GM18867 (cell line): ENCODE data around the gene CCDC34.
"Not testable (repeated sequence)": the region's sequence is repeated elsewhere in the genome, so short reads cannot be mapped to it uniquely, and the experiment has no call there.

Experiments
- ATAC-seq: cut with Tn5 transposase; IDR thresholded peaks from one replicate; pipeline ENCODE4 v1.9.1; 2021; ENCODE audit warnings: mild to moderate bottlenecking, moderate library complexity; ENCODE audit not compliant: unreplicated experiment

The CCDC34 gene

DNA sequence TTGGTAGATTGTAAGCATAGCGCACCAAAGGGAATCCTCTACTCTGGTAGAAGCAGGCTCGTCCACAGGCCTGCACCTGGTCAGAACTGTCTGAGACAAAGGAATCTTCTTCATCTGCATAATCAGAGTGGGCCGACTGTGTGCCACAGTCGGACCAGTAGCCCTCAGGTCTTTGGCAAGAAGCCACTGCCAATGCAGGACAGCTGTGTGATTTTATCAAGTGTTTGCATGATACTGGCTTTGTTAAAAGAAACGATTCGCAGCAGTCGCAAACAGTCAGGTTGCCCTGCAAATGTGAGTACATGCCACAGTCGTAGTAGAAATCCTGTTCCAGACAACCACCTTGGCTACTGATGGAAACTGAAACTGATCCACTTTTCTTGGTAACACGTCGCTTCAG lies 4.9 kb upstream of the CCDC34 start:
- no peak for ATAC-seq

DNA sequence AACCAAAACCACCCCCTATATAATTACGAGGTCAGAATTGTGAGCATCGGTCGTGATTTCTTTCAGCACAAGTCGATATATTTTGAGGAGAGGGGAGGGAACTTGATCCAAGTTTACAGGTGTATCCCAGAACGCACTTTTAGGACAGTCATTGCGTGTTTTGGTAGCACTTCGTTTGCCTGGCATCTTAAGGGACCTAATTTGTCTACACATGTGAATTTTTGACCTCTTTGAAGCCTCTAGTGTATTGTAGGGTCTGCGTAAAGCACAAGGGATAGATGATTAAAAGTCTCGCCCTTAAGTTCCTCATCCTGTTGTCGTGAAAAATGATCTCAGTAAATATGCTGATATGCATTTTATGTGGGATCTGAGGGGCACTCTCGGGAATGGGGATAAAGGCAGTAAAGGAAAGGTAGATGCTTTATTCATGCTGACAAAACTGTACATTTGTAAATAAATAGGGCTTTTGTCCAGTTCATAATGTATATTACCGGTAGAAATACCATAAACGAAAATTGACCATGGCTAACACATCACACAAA lies 632 bp upstream of the CCDC34 start:
- ATAC-seq: no peak

DNA sequence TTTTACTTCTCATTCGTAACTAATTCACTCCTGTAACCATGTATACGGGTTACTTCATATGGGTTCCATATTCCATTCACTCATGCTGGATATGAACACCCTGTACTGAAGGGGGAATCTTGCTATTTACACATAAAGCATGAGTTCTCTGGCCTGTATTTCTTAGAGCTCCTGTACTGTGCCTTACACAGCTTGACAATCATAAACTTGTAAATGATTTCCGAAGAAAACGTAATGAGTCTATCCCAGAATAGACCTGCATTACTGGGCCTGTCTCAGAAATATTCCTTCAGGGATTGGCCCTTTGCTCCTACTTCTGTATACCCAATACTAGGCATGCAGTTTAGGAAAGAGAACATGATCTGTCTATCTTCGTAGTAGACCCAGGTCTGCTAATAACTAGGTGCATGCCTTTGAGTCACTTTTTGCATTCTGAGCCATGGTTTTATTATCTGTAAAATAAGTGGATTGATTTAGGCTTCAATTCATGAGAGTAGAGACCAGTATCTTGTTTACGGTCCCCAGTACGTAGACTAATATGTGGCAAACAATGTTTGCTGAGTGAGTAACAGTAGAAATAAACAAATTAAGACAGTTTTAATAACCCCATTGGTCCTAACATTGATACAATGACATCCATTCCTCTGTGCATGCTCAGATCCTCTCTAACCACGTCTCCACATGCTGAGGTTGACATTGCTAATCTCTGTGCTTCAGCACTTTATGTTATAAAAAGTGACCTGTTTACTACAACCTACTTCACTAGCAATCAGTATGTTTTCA lies 1.2 kb downstream of the CCDC34 start:
- ATAC-seq: no peak

DNA sequence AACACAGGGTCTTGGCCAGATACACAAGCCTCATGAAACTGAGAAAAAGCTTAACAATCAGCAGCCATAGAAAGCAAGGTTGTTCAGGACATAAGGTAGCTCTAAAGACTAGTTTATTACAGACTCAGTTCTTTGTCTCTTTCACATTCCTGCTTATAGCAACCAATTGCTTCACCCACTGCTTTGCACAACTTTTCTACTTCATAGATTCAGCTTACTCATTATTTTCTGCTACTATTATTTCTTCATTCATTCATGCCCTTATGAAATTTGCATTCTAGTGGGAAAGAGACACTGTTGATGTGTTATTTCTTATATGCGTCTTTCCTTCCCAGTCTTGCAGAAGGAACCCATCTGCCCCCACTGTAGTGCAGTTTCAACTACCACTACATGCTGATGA lies 4.7 kb downstream of the CCDC34 start:
- ATAC-seq: no peak

DNA sequence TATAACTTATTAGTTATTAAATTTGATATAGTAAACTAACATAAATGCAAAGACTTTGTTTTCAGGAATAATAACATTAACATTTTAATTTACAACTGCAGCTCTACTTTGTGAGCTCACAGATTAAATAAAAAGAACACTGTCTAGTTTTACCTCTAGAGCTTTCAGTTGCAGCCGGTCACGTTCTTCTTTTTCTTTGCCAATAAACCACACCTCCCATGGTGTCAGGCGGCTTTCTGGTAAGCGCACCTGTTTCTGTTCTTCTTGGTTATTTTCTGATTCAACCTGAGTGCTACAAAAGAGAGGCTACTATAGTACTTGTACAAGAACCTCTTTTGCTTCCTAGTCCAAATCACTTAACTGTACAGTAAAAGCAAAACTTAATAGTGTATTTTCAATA lies 5.8 kb downstream of the CCDC34 start:
- ATAC-seq: no peak

DNA sequence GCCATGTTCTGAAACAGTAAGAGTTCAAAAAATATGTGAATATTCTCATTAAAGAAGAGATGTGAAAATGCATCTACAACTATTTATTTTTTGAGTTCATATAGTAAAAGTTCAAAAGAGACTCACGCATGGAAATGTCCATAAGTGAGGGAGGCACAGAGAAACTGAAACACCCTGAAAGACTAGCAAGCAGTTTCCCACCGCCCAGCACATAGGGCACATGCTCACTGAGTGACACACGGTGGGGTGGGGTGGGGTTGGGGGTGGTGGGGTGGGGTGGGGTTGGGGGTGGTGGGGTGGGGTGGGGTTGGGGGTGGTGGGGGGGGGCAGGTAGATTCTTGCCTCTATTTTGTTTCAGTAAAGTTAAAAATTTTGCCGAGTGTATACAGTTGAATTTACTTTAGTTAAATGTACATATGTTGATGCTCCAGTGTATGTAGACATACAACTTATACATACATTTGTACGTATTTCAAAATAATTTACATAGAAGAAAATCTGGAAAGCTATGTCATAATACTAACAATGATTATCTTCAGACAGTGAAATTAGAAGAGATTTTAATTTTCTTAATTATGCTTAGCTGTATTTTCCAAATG lies 6.3 kb downstream of the CCDC34 start:
- no peak for ATAC-seq

DNA sequence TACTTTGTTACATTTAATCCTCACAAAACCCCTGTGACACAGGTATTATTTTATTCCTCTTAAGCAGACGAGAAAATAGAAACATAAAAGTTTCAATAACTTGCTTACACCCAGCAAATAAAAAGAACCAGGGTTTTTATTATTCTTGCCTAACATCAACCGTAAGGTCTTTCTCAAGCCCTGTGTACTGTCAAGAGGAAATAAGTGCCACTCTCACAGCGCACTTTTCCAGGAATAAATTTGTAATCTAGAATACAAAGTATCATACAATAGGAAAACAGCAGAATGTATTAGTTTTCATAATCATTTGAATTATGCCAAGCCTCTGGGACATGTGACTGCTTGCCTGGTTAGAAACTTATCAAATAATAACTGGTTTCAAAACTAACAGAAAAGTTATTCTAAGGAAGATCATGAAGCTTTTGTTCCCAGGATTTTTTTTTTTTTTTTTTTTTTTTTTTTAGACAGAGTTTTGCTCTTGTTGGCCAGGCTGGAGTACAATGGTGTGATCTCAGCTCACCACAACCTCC lies 7.4 kb downstream of the CCDC34 start:
- no peak for ATAC-seq

DNA sequence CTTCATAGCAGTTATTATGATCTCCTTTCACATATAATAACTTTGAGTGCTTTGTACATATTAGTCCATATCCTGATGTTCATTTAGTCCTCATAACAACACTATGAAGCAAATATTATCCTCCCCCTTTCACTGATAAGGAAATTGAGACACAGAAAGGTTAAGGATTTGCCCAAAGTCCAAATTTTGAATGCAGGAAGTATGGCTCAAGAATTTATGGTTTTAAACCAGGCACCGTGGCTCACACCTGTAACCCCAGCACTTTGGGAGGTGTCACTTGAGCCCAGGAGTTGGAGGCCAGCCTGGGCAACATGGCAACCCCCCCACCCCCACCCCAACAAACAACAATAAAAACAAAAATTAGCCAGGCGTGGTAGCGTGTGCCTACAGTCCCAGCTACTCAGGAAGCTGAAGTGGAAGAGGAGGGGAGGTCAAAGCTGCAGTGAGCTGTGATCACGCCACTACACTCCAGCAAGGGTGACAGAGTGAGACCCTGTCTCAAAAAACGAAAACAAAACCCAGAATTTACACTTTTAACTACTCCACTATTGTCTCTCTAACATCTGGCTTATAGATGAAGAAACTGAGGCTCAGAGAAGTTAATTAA lies 8.6 kb downstream of the CCDC34 start:
- ATAC-seq: no peak

DNA sequence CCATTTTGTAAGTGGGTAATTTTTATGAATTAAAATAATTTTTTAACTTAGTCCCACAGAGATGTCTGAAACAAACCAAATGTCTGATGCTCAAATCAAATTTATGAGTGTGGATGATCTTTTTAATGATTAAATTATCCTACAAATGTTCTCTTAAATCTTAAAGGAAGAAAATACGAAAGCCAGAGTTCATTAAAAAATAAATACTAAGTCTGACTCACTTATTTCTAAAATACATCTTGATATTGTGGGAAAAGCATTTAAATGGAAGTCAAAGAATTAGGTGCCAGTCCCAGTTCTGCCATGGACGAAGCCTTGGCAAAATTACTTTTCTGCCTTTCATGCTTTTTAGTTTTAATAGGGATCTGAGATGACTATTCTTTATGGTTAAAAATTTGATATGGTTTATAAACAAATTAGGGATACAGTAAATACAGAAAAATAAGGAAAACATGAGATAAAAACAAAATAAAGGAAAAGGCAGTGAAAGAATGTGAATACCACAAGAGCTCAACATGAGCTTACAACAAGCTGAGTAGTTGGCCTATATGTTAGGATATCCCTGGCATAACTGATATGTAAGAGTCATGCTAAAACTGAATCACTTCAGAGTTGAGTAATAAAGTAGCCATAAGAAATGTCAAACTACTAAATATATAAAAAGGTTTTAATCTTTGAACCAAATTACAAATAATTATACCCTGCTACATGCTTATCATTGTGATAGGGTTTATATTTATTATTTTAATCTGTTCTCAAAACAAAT lies 9.2 kb downstream of the CCDC34 start:
- ATAC-seq: no peak

DNA sequence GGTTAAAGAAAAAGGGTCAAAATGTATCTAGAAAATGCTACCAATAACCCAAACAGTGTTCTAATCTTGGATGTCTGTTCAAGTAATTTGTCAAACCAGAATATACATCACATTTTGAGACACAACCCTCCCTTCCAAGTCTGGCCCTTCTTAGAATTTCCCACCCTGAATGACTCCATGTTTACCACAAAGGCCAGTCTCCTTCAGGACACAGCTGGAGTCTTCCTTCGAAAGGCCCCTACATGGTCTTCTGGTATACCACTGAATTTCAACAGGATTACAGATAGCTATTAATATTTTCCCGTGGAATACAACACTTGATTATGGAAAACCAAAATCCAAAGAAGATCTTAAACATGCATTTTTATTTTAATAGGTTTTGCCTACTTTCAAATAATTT lies 10.2 kb downstream of the CCDC34 start:
- ATAC-seq: no peak

DNA sequence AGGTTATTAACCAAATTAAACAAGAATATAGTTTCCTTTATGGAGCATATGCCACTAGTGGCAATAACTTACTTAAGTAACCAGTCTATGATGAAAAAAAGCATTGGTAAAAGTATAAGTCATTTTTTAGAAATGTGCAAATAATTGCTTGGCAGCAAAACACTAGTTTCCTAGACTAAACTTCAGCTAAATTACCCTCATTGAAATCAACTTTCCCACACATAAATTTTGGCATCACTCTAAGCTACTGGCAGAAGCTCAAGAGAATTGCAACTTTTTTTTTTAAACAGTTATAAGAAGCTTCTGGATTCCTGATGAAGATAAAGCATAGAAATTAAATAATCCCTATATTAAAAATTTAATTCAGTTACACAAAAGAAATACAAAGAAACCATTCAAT lies 12.5 kb downstream of the CCDC34 start:
- no peak for ATAC-seq

DNA sequence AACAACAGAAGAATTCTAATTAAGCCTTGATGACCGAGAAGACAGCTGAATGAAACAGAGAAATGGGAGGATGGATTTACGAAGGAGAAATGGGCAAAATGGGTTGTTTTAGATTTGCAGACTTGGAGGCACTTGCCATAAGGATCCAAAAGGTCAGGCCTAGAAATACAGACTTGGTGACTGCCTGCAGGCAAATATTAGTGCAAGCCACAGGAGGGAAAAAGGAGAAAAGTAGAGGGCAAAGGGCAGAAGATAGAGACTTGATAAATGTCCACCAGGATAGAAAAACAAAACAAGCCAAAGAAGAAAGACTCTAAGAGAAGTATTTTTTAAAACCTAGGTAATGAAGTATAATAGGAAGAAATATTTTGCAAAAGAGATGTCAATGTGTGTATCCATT lies 13.1 kb downstream of the CCDC34 start:
- no peak for ATAC-seq

DNA sequence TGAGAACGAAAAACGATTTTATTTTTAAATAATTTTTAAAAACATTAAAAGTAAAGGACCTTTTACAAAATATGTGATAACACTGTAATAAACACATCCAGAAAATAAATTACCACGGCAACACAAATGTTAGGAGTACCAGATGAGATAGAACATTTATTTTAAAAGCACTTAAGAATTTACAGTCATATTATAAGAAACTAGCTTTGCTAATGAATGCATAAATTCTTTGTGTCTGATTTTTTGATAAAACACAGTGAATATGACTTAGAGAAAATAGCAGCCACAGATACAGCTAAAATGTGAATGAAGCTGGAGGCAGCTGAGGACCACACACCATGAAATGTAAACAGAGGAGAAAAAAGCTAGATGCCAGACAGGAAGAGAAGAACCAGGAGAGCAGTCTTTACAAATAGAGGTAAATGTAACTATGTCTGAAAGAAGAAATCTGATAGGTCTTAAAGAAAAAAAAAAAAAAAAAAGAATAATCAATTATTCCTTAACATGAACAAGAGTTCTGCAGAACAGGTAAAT lies 14.6 kb downstream of the CCDC34 start:
- ATAC-seq: no peak

DNA sequence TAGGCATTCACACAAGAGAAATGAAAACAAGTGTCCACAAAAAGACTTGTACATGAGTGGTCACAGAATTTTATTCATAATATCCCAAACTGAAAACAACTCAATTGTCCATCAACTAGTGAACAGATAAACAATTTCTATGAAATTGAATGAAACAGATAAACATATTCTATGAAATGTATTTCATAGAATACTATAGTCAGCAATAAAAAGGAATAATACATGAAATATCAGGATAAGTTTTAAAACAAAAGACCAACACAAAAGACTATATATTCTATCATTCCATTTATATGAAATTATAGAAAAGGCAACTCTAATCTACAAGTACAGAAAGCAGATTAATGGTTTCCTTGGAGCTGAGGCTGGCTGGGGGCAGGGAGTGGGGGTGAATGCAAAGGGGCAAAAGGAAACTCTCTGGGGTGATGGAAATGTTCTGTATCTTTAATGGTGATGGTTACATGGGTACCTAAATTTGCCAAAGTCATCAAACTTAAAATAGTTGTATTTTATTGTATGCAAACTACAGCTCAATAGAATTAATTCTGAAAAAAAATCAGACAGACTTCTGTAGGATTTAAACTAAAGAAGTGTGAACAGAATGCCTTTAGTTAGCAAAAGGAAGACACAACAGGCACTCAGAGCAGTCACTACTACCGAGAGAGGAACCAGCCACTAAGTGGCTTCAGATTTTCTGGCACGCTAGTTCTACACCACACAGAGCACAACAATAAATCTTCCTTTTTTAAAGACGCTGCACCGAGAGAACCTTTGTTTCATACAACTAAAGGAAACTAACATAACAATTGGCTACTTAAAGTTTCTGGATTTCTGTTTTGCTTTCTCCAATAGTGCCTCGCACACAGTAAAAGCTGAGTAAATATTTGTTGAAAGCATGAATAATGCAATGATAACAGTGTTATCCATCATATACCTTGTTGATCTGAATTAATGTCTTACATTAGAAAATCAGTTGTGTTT lies 15.4 kb downstream of the CCDC34 start:
- no peak for ATAC-seq

DNA sequence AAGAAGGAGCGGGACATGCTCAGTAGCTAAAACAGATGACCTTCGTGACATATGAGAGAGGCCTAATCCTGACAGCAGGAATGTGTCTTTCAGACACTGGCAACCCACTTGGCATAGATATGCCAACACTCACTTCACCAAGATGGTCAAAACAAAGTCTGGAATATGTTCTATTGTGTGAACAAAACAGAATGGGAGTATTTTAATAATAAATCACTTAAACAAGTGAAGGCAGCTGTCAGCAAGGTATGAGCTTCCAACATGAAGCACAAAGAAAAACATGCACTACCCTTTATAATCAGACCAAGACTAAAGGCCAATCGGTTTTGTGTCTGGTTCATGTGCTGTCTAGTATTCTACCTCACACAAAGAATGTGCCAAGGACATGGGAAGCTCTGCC lies 23.1 kb downstream of the CCDC34 start:
- no peak for ATAC-seq

DNA sequence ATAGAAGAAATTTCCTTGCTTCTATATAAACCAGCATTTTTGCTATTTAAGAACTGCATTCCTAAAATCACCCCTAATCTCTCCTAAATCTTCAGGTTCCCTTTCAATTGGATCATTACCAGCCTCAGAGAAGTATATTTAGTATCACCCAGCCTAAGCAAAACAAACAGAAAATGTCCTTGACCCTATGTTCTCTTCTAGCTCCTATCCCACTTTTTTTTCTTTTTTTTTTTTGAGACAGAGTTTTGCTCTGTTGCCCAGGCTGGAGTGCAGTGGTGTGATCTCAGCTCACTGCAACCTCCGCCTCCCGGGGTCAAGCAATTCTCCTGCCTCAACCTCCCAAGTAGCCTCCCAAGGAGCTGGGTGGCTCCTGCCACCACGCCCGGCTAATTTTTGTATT lies 28.3 kb downstream of the CCDC34 start:
- ATAC-seq: not testable (repeated sequence)

DNA sequence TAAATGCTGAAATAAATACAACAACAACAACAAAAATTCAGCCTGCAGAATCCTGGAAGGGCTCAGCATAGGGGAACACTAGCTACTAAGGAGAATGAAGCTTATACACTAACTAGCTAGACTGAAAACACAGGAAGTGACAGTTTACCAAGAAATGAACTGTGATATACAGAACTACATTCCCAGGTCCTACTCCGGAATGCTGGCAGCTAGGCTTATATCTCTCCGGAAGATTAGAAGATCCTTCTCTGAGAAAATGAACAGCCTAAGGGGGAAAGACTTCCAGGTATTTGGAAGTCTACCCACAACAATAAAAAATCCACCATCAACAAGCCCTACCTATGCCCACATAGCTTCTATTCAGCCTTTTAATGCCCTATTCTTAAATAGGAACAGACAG lies 31.0 kb downstream of the CCDC34 start:
- ATAC-seq: no peak

DNA sequence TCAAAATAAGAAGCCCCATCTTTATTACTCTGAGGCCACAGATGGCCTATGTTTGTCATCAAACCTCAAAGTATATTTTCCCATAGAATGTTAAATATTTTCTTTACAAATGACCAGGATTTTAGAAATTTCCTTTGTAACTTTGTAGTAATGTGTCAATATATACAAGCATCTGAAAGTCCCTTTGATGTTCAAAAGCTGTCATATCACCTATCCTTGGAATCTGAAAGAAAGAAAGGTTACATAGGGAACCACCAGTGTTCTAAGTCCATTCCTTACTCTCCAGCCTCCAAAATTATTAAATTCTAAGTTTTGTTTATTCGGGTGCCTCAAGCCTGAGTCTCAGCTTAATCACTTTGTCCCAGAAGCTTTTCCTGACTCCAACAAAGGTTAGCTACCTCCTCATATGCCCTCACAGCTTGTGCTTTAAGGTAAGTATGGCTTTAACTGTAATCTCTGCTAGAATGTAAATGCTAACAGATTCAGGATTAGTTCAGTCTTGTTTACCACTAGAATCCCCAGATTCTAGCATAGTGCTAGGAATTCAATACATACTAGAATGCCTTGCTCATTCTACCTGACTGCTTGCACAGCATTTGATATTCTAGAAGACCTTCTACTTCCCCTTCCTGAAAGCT lies 32.3 kb downstream of the CCDC34 start:
- ATAC-seq: no peak
